ENCODE measurements around the gene TRPM2. TPM values are rescaled to one million over a fixed set of nuclear protein-coding genes. Genes with fewer than 3 reads are reported as not detected.

The TRPM2 gene
- total RNA-seq (2014; rRNA removed), result not detected in 2 replicates
- polyA plus RNA-seq (2012), result 0.06 TPM

DNA sequence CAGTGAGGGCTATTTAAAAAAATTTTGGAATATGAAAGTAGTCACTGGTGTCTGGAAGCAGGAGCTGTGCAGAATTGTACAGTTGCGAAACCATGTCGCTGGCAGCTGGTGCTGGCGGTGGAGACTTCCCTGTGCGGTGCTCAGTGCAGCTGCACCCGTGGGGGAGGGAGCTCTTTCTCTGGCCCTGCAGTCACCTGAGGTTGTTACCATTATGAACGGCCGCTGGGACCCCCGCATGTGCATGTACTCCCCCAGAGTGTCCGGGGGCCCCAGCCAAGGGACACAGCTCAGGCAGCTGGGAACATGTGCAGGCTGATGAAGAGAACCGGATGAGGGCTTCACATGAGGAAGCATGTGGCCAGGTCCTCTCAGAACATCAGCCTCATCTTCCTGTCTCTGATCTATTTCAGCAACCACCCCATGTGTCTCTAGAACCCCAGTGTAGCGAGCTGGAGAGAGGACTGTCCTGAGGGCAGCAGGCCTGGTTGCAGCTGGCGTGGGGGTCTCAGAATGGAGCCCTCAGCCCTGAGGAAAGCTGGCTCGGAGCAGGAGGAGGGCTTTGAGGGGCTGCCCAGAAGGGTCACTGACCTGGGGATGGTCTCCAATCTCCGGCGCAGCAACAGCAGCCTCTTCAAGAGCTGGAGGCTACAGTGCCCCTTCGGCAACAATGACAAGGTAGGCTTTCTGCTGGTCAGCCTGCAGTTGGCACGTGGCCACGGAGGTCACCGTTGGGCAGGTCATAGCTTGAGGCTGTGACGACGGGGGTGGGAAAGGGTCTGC, at the start of gene TRPM2:
Gene TRPM2 (plus strand): TSS at position 431 of the 780 bp plus-strand sequence. CDS start 80 bp downstream, at position 511.
- peak; percentile 13 for DNase-seq (ENCODE audit: low read depth)

GRCh38 chr21:44304011-44304616, 49.3 kb upstream of the TRPM2 start:
- DNase-seq (ENCODE audit: low read depth), result no peak

GRCh38 chr21:44304877-44305293, 48.5 kb upstream of the TRPM2 start:
- DNase-seq (ENCODE audit: low read depth), result no peak

GRCh38 chr21:44305691-44306090, 47.7 kb upstream of the TRPM2 start:
- DNase-seq (ENCODE audit: low read depth), result no peak

GRCh38 chr21:44306936-44307704, 46.3 kb upstream of the TRPM2 start:
- DNase-seq (ENCODE audit: low read depth), result no peak

DNA sequence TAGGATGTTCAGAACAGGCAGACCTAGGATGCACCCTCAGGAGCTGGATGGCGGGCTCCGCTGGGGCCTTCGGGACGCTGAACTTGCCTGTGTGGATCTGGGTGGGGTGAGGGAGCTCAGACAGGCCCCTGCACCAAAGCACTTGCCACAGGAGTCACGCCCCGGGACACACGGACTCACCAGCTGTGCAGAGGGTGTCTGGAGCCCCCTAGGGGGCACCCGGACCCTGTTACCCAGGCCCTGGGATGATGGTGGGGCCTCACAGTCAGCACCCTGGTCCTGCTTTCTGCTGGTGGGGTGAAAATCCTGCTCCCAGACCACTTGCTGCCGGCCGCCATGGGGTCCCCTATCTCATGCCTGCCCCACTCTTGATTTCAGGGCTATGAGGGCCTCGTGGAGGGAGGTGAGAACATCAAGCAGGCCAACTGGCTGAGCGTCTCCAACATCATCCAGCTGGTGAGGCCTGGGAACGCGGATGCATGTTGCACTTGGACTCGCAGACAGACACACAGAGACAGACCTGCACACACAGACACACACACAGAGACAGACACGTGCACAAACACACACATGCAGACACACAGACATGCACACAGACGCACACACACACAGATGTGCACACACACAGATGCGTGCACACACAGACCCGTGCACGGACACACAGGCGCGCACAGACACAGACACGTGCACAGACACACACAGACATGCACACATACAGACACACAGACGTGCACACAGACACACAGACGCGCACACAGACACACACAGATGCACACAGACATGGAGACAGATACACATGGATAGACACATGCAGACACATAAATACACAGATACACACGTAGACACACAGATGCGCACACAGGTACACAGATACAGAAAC, 42.6 kb upstream of the TRPM2 start:
- no peak for DNase-seq (ENCODE audit: low read depth)

DNA sequence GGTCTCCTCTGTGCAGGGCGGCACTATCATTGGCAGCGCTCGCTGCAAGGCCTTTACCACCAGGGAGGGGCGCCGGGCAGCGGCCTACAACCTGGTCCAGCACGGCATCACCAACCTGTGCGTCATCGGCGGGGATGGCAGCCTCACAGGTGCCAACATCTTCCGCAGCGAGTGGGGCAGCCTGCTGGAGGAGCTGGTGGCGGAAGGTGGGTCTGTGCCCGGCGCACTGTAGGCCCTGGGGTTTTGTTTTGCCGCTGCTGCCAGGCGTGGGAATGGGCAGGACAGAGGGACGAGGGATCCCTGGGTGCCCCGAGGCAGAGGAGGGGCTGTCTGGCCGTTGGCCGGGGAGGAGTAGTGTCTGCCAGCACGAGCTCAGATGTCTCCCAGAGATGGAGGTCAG, 41.3 kb upstream of the TRPM2 start:
- DNase-seq (ENCODE audit: low read depth), result no peak

DNA sequence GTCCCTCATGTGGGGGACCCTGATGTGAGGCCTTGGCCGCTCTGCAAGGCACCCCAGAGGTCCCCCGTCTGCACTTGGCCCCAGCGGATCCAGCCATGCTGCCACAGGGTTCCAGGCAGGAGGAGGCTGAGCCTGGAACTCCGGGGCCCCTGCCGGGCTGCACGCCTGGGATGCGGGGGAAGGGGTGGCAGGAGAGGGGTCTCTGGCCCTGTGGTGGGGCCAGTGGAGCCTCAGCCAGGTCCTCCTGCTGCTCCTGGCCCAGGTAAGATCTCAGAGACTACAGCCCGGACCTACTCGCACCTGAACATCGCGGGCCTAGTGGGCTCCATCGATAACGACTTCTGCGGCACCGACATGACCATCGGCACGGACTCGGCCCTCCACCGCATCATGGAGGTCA, 40.7 kb upstream of the TRPM2 start:
- no peak for DNase-seq (ENCODE audit: low read depth)

DNA sequence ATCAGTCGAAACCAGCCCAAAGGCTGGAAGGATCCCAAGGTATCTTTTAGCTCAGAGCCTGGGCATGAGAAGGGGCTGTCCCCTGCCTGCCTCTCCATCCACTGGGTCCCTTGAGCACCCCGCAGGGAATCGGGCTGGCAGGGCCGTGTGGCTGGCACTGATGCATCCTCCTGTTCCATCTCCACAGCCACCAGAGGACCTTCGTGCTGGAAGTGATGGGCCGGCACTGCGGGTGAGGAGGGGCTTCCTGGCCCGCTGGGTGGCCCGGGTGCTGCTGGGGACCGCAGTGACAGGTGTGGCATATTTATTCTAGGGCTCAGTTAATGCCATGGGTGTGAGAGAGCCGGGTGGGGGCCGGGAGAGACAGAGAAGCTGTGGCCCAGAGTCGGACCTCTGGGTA, 40.0 kb upstream of the TRPM2 start:
- DNase-seq (ENCODE audit: low read depth), result no peak

GRCh38 chr21:44314128-44314527, 39.3 kb upstream of the TRPM2 start:
- no peak for DNase-seq (ENCODE audit: low read depth)

GRCh38 chr21:44314561-44314960, 38.9 kb upstream of the TRPM2 start:
- no peak for DNase-seq (ENCODE audit: low read depth)

DNA sequence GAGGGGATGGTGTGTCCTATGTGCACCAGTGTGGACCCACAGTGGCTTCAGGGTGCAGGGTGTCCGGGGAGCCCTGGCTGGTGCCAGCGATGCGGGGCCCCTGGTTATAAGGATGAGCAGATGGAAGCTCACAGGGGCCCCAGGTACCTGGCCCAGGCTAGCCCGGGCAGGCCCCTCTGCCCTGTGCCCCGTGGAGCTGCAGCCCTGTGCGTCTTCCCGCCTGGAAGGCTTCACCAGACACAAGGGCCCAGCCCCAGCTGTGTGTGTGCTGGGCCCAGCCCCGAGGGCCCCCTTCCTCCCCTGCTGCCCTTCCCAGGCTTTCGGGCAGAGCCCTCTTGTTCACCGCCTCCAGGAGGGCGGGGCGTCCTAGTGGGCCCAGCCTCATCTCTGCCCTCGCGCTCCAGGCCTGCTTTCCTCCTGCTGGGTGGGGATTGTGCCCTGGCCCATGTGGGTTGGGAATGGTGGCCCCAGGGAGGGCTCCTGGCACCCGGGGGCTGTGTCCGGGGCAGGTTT, 37.7 kb upstream of the TRPM2 start:
- DNase-seq (ENCODE audit: low read depth), result no peak

DNA sequence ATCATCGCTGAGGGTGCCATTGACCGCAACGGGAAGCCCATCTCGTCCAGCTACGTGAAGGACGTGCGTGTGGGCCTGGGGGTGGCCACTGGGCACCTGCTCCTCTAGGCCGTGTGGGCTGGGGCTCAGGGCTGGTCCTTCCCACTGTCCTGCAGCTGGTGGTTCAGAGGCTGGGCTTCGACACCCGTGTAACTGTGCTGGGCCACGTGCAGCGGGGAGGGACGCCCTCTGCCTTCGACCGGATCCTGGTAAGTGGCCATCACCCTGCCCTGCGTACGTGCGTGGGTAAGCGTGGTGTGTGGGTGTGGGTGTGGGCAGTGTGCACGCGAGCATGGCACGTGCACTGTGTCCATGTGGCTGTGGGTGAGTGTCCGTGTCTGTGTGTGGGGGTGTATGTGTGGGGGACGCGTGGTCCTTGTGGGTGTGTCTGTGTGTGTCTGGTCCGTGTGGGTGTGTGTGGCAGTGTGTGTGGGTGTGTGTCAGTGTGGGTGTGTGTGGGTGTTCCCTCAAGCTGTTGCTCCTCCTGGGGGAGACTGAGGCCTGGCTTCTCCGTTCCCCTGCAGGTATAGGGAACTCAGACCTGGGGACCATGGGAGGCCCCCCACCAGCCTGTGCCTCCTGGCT, 37.0 kb upstream of the TRPM2 start:
- no peak for DNase-seq (ENCODE audit: low read depth)

- DNase-seq (ENCODE audit: low read depth), result no peak
Measured at GRCh38 chr21:44317241-44317782, 36.1 kb upstream of the TRPM2 start.

GRCh38 chr21:44317871-44318270, 35.5 kb upstream of the TRPM2 start:
- no peak for DNase-seq (ENCODE audit: low read depth)

GRCh38 chr21:44318489-44319285, 34.7 kb upstream of the TRPM2 start:
- DNase-seq (ENCODE audit: low read depth), result no peak

DNA sequence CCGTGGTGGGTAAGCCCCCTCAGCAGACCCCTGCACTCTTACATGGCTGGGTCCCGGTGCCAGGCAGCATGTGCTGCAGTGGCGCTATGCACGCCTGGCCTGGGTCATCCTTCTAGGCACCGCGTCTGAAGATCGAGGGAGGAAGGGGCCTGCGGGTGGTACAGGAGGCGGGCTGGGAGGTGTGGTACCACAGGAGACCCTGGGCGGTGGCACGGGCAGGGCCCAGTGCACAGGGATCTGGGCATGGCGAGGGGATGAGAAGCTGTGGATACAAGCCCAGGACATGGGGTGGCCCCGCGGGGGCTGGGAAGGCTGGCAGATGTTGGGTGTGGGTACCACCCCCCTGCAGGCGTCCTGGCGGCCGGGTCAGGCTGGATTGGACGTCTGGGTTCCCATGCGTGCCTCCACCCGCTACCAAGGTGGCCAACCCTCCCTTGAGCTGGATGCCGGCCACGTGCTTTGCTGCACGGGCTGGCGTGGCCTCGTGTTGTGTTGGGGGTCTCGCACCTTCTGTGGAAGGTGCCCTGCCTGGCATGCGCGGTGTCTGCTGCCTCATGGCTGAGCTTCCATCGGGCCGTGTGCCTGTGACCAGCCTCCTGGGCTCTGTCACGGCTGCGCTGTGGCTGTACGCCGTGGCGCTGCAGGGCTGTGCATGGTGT, 33.9 kb upstream of the TRPM2 start:
- DNase-seq (ENCODE audit: low read depth), result no peak

DNA sequence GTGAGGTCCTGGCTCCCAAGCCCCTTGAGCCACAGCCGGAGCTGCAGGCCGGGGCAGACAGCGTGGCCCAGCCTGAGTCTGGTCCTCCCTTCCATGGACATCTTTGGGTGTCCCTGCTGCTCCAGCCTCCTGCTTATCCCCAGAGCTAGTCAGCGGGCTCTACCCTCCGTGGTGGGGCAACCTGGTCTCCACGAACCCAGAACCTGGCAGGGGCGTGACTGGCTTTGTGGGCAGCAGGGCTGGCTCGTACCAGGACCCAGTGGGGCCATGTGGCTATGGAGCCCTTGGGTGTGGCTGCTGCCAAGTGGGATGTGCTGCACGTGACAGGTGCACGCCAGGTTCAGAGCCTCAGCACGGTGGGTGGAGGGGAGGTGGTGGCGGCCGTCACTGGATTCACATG, 32.6 kb upstream of the TRPM2 start:
- DNase-seq (ENCODE audit: low read depth), result no peak

DNA sequence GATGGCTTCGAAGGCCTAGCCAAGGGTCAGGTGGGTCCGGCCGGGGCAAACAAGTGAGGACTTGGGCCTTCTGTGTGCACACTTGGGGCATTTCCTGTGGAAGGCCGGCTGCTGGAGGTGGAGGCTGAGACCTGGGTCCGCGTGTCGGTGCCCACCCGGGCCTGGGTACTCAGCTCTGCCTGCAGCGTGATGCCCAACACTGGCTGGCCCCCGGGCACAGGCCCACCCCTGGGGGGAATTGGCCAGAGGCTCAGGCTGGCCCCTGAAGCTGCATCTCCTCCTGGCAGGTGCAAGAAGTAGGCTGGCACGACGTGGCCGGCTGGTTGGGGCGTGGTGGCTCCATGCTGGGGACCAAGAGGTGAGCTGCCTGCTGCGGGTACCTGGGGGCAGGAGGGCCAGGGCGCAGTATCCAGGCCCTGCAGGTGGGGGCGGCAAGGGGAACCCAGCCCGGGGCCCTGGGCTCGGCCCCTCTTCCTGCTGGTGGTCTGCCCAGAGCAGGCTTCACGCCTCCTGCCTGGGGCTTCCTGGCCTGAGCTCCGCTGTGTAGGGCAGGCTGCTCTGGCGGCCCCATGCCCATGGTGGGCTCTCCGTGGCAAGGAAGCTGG, 31.5 kb upstream of the TRPM2 start:
- no peak for DNase-seq (ENCODE audit: low read depth)
